K562 (cell line): ENCODE measurements around the gene PHF12.

Experiments
- CREB1 ChIP-seq, 2 experiments: sonication (generic) in 1 of 2; formaldehyde crosslinking in 1 of 2; IDR thresholded peaks; 2 replicates each; pipeline versions ENCODE4 v1.6.1 to v1.8.0; 2012 to 2022; ENCODE audit warnings: inconsistent platforms in 1 of 2, mild to moderate bottlenecking in 1 of 2, missing genetic modification reagents in 1 of 2, moderate library complexity in 1 of 2
- CTCF ChIP-seq, 3 experiments: IDR thresholded peaks in 2 of 3; conservative IDR thresholded peaks in 1 of 3; 2 replicates each; pipeline ENCODE4 v1.5.1; 2011 to 2012; ENCODE audit warnings: low read length in 3 of 3, mild to moderate bottlenecking in 3 of 3, control low read depth in 2 of 3, improper control_type of control experiment in 1 of 3, inconsistent platforms in 1 of 3, low read depth in 1 of 3, mixed read lengths in 1 of 3, moderate library complexity in 1 of 3; ENCODE audit not compliant: insufficient read depth in 2 of 3
- RCOR1 ChIP-seq, 2 experiments: IDR thresholded peaks; 2 replicates each; pipeline ENCODE4 v1.6.1; 2012; ENCODE audit warnings: low read depth in 2 of 2, low read length in 2 of 2, borderline replicate concordance in 1 of 2, improper control_type of control experiment in 1 of 2
- TCF7 ChIP-seq: sonication (generic); IDR thresholded peaks from 2 replicates; pipeline ENCODE4 v1.6.1; 2016; ENCODE audit warnings: antibody characterized with exemption, borderline replicate concordance
- ZNF232 ChIP-seq: sonication (generic); formaldehyde crosslinking; IDR thresholded peaks from 2 replicates; pipeline ENCODE4 v1.8.0; 2022; ENCODE audit warnings: mild to moderate bottlenecking, missing genetic modification reagents
- TF ChIP-seq, protein P1 (sequence below): sonication (generic); formaldehyde crosslinking; IDR thresholded peaks from 2 replicates; pipeline ENCODE4 v1.8.1; 2023; ENCODE audit warnings: mild to moderate bottlenecking, missing genetic modification reagents
- TF ChIP-seq, protein P2 (sequence below): fragments of 250-450 bp; sonication (Bioruptor Pico); IDR thresholded peaks from 2 replicates; pipeline ENCODE4 v1.5.0; 2020; ENCODE audit warnings: mild to moderate bottlenecking

DNA sequence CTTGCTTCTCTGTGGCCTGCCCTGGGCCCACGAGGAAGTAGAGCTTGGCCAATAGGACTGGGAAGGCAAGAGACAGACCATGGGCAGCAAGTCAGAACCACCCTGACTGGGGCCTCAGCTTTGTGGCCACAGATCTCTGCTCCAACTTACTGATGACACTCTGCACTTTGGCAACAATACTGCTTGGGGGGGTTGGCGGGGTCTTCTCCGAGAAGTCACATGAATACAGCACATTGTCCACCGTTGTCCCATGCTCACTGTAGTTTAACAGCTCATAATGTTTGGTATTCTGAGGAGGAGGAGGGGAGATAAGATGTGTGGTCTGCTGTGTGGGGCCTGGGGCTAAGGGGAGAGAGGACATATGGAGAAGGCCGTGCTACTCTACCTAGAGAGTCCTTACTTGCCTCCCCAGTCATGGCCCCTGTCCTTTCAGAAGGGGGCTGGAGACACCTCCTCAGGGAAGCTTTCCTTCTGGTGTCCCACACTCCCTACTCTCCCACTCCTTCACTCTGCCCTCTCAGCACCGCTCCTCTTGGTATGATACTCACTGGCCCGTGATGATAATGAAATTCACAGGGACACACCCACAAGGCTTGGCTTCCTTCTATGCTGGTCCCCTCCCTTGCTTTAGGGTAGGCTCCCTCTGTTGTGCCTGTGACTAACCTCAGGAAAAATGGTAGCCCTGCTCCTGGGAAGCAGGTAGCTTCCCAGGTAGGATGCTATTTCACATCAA, 44.4 kb downstream of the PHF12 start:
- TF ChIP-seq CTCF (IDR thresholded peaks at IDR 0.05 in 2 of 3, conservative IDR thresholded peaks at IDR 0.05 in 1 of 3; ENCODE audit: insufficient read depth in 2 of 3, low read depth in 1 of 3, low read length in 3 of 3) (no peak), ZNF232 (no peak), TCF7 (no peak), CREB1 (IDR thresholded peaks at IDR 0.05) (no peak), CREB1 (CRISPR knock-in tag; IDR thresholded peaks at IDR 0.05) (no peak), RCOR1 (IDR thresholded peaks at IDR 0.05; ENCODE audit: borderline replicate concordance in 1 of 2, low read depth in 2 of 2, low read length in 2 of 2) (peak in 1 of 2 experiments; percentile 42; a peak in 1 of 4 replicates)
- TF ChIP-seq, protein P1, sequence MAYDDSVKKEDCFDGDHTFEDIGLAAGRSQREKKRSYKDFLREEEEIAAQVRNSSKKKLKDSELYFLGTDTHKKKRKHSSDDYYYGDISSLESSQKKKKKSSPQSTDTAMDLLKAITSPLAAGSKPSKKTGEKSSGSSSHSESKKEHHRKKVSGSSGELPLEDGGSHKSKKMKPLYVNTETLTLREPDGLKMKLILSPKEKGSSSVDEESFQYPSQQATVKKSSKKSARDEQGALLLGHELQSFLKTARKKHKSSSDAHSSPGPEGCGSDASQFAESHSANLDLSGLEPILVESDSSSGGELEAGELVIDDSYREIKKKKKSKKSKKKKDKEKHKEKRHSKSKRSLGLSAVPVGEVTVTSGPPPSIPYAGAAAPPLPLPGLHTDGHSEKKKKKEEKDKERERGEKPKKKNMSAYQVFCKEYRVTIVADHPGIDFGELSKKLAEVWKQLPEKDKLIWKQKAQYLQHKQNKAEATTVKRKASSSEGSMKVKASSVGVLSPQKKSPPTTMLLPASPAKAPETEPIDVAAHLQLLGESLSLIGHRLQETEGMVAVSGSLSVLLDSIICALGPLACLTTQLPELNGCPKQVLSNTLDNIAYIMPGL: no peak
- TF ChIP-seq, protein P2, sequence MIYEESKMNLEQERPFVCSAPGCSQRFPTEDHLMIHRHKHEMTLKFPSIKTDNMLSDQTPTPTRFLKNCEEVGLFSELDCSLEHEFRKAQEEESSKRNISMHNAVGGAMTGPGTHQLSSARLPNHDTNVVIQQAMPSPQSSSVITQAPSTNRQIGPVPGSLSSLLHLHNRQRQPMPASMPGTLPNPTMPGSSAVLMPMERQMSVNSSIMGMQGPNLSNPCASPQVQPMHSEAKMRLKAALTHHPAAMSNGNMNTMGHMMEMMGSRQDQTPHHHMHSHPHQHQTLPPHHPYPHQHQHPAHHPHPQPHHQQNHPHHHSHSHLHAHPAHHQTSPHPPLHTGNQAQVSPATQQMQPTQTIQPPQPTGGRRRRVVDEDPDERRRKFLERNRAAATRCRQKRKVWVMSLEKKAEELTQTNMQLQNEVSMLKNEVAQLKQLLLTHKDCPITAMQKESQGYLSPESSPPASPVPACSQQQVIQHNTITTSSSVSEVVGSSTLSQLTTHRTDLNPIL (CRISPR knock-in tag): no peak
